Breast epithelium (tissue), 3 donors: ENCODE measurements around the gene CCDC34.

Source experiments
- POLR2A ChIP-seq: fragments of 450-650 bp; IDR thresholded peaks from one replicate; pipeline ENCODE4 v1.6.1; 2016; ENCODE audit warnings: antibody characterized with exemption, mild to moderate bottlenecking, moderate library complexity
- TF ChIP-seq, protein P1 (sequence below), 3 donors: fragments of 450-650 bp; IDR thresholded peaks; one replicate each; pipeline ENCODE4 v1.5.1; 2016 to 2017; ENCODE audit warnings: antibody characterized with exemption in 3 of 3, mild to moderate bottlenecking in 3 of 3, moderate library complexity in 3 of 3

DNA sequence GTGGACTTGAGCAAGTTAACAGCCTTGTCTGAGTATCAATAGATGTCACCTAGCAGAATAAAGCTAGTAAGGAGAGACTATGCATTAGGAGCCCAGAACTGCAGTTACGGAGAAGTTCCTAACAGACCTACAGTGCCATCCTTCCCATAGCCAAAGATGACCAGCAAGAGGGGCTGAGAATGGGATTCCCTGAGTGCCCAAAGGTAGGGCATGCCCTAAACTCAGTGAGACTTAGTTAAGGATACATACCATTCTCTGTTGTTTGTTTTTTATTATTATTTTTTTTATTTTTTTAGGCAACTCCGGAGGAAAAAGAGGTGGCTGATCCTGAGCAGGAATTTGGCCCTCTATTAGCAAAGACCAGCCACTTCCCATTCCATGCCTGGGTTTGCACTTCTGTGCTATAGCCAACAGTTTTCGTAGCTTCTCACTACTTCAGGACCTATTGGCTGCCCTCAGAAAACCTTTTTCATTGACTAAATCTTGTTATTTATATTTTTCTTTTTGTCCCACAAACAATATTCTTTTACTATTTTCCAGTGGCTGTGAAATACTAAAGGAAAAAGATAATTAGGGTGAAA lies 33.3 kb upstream of the CCDC34 start:
- TF ChIP-seq, protein P1, sequence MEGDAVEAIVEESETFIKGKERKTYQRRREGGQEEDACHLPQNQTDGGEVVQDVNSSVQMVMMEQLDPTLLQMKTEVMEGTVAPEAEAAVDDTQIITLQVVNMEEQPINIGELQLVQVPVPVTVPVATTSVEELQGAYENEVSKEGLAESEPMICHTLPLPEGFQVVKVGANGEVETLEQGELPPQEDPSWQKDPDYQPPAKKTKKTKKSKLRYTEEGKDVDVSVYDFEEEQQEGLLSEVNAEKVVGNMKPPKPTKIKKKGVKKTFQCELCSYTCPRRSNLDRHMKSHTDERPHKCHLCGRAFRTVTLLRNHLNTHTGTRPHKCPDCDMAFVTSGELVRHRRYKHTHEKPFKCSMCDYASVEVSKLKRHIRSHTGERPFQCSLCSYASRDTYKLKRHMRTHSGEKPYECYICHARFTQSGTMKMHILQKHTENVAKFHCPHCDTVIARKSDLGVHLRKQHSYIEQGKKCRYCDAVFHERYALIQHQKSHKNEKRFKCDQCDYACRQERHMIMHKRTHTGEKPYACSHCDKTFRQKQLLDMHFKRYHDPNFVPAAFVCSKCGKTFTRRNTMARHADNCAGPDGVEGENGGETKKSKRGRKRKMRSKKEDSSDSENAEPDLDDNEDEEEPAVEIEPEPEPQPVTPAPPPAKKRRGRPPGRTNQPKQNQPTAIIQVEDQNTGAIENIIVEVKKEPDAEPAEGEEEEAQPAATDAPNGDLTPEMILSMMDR (IDR thresholded peaks at IDR 0.05), result no peak
- no peak for TF ChIP-seq POLR2A
